K562 (cell line): ENCODE data around the gene RALY. TPM values are rescaled to one million over a fixed set of nuclear protein-coding genes. Genes with fewer than 3 reads are reported as not detected.

Source experiments
- CHD1 ChIP-seq: fragments of 200-600 bp; sonication (generic); IDR thresholded peaks from one replicate; pipeline ENCODE4 v1.6.1; 2012; ENCODE audit warnings: mild to moderate bottlenecking, moderate library complexity, low read length, inconsistent platforms
- DMBX1 ChIP-seq: fragments of 250-450 bp; sonication (Bioruptor Pico); IDR thresholded peaks from 2 replicates; pipeline ENCODE4 v1.8.0; 2022; ENCODE audit warnings: inconsistent platforms, mild to moderate bottlenecking, moderate library complexity, borderline replicate concordance
- DNMT1 ChIP-seq: fragments of 450-650 bp; IDR thresholded peaks from 2 replicates; pipeline ENCODE4 v1.6.1; 2016; ENCODE audit warnings: antibody characterized with exemption, mild to moderate bottlenecking
- FOXK1 ChIP-seq: sonication (generic); formaldehyde crosslinking; IDR thresholded peaks from 2 replicates; pipeline ENCODE4 v1.8.0; 2022; ENCODE audit warnings: missing genetic modification reagents, mild to moderate bottlenecking, borderline replicate concordance
- FOXM1 ChIP-seq, 2 experiments: fragments of 450-650 bp in 1 of 2; sonication (generic) in 1 of 2; formaldehyde crosslinking in 1 of 2; IDR thresholded peaks; 2 replicates each; pipeline versions ENCODE4 v1.6.1 to v1.9.0; 2017 to 2022; ENCODE audit warnings: low read depth in 2 of 2, mild to moderate bottlenecking in 2 of 2, missing genetic modification reagents in 1 of 2, moderate library complexity in 1 of 2
- LCOR ChIP-seq: sonication (generic); formaldehyde crosslinking; IDR thresholded peaks from 2 replicates; pipeline ENCODE4 v1.8.0; 2022; ENCODE audit warnings: mild to moderate bottlenecking, missing genetic modification reagents
- MAFK ChIP-seq: IDR thresholded peaks from 2 replicates; pipeline ENCODE4 v1.6.1; 2011; ENCODE audit warnings: low read length, improper control_type of control experiment
- MBD2 ChIP-seq: sonication (generic); IDR thresholded peaks from 2 replicates; pipeline ENCODE4 v1.6.1; 2016; ENCODE audit warnings: low read depth, borderline replicate concordance
- MCM7 ChIP-seq, 2 experiments: fragments of 450-650 bp; IDR thresholded peaks; 2 replicates each; pipeline ENCODE4 v1.6.1; 2016 to 2018
- MTA2 ChIP-seq: fragments of 450-650 bp; IDR thresholded peaks from 2 replicates; pipeline ENCODE4 v1.6.1; 2016; ENCODE audit warnings: low read depth
- POLR2A ChIP-seq: fragments of 450-650 bp; conservative IDR thresholded peaks from 2 replicates; pipeline ENCODE4 v1.6.1; 2016
- SMAD1 ChIP-seq: fragments of 150-350 bp; IDR thresholded peaks from 2 replicates; pipeline ENCODE4 v1.6.1; 2014; ENCODE audit warnings: low read length, low read depth; ENCODE audit not compliant: partially characterized antibody
- TAF15 ChIP-seq: fragments of 200-400 bp; formaldehyde crosslinking; IDR thresholded peaks from 2 replicates; pipeline ENCODE4 v1.6.1; 2017; ENCODE audit warnings: mild to moderate bottlenecking, low read depth, low read length, moderate library complexity
- TAF7 ChIP-seq: fragments of 450-650 bp; IDR thresholded peaks from 2 replicates; pipeline ENCODE4 v1.6.1; 2016; ENCODE audit warnings: missing genetic modification characterization, missing compliant biosample characterization
- TCF3 ChIP-seq: sonication (generic); formaldehyde crosslinking; IDR thresholded peaks from 2 replicates; pipeline ENCODE4 v1.4.0; 2020; ENCODE audit warnings: mild to moderate bottlenecking, missing genetic modification reagents
- TCF7L2 ChIP-seq: fragments of 150-350 bp; IDR thresholded peaks from 2 replicates; pipeline ENCODE4 v1.6.1; 2016; ENCODE audit warnings: low read depth, mild to moderate bottlenecking, low read length, moderate library complexity
- WHSC1 ChIP-seq: IDR thresholded peaks from one replicate; pipeline ENCODE4 v1.6.1; 2012; ENCODE audit warnings: low read length, control low read depth, inconsistent platforms
- XRCC5 ChIP-seq: fragments of 200-400 bp; formaldehyde crosslinking; IDR thresholded peaks from 2 replicates; pipeline ENCODE4 v1.6.1; 2017; ENCODE audit warnings: low read depth, mild to moderate bottlenecking, low read length
- ZNF57 ChIP-seq: fragments of 450-650 bp; formaldehyde crosslinking; IDR thresholded peaks from 2 replicates; pipeline ENCODE4 v1.4.0; 2020; ENCODE audit warnings: mild to moderate bottlenecking, moderate library complexity
- ZNF696 ChIP-seq: fragments of 250-450 bp; sonication (Bioruptor Pico); conservative IDR thresholded peaks from 2 replicates; pipeline ENCODE4 v1.4.0; 2020; ENCODE audit warnings: mild to moderate bottlenecking, moderate library complexity
- polyA plus RNA-seq, 8 experiments: library from polyadenylated mRNA; depleted of rRNA in 4 of 8; stranded (reverse) in 5 of 8; unstranded in 3 of 8; fragments of >200 nt; fragmentation: Nextera tagmentation in 2 of 8; fragmentation: Illumina TruSeq in 1 of 8; extraction: Ambion mirVana in 2 of 8; extraction: Trizol in 1 of 8; gene quantifications; 2 replicates each; pipeline versions ENCODE4 v1.2.1 to v1.2.3, GENCODE V29; 2011 to 2014; ENCODE audit warnings: inconsistent platforms in 1 of 8, missing spikeins in 1 of 8
- total RNA-seq, 7 experiments: library from RNA; depleted of rRNA in 6 of 7; stranded (reverse); fragments of >200 nt in 6 of 7; fragmentation: Illumina TruSeq in 2 of 7; extraction: Trizol in 2 of 7; gene quantifications; 2 replicates each; pipeline versions ENCODE4 v1.2.1 to v1.2.3, GENCODE V29; 2011 to 2021; ENCODE audit warnings: low replicate concordance in 1 of 7
- TF ChIP-seq, protein P1 (sequence below): fragments of 250-450 bp; sonication (Bioruptor Pico); IDR thresholded peaks from 2 replicates; pipeline ENCODE4 v1.8.0; 2021; ENCODE audit warnings: borderline replicate concordance, mild to moderate bottlenecking, moderate library complexity; ENCODE audit not compliant: poor library complexity, severe bottlenecking
- TF ChIP-seq, protein P2 (sequence below): fragments of 250-450 bp; sonication (Bioruptor Pico); IDR thresholded peaks from 2 replicates; pipeline ENCODE4 v1.8.0; 2022; ENCODE audit warnings: moderate library complexity, mild to moderate bottlenecking, inconsistent platforms
- TF ChIP-seq, protein P3 (sequence below): fragments of 250-450 bp; sonication (Bioruptor Pico); IDR thresholded peaks from 2 replicates; pipeline ENCODE4 v1.9.0; 2021; ENCODE audit warnings: mild to moderate bottlenecking
- TF ChIP-seq, protein P4 (sequence below): sonication (generic); formaldehyde crosslinking; IDR thresholded peaks from 2 replicates; pipeline ENCODE4 v1.8.0; 2022; ENCODE audit warnings: missing genetic modification reagents, mild to moderate bottlenecking, borderline replicate concordance
- TF ChIP-seq, protein P5 (sequence below), 2 experiments: fragments of 450-650 bp in 1 of 2; sonication (generic) in 1 of 2; formaldehyde crosslinking; conservative IDR thresholded peaks; 2 replicates each; pipeline versions ENCODE4 v1.4.0 to v1.8.1; 2020 to 2022; ENCODE audit warnings: mild to moderate bottlenecking in 1 of 2, missing genetic modification reagents in 1 of 2

The RALY gene
- total and polyA plus RNA-seq, 9 of the 15 experiments (the other 6 are each of a cell fraction or from before 2014, with no cell fraction given) = 0.80 to 207 (median 128) TPM

DNA sequence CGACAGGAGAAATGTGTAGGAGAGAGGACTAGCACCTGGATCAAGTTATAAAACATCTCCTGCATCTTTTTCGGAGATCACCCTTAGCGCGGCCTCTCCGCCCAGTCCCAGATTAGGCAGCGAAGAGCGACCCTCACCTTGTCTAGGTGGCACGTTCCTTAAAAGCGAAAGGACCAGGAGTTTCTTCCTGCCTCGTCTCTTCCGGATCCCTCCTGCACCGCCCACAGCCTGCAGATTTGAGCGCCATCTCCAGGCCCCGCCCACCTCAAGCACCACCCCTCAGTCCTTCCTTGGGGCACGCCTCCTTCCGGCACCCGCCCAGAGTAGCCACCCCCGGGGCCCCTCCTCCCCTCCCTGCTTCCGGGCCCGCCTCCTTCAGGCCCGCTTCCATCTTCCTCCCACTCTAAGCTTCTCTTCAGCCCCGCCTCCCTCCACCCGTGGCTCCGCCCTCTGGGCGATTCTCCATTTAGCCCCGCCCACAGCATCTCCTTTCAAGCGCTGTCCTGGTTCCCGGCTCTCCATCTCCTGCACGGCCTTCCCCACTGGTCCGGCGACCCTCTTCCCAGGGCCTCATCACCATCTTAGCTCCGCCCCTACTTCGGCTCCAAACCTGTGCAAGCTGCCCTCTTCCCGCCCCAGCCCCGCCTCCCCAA, 662 bp upstream of the RALY start (continued):
- TF ChIP-seq TCF3 (CRISPR knock-in tag) = no peak
- no peak for TF ChIP-seq CHD1
- TF ChIP-seq MAFK = no peak
- TF ChIP-seq TAF15 = no peak
- no peak for TF ChIP-seq LCOR (CRISPR knock-in tag)
- TF ChIP-seq FOXM1 (IDR thresholded peaks at IDR 0.05; ENCODE audit: low read depth) = no peak
- TF ChIP-seq FOXM1 (CRISPR knock-in tag; IDR thresholded peaks at IDR 0.05; ENCODE audit: low read depth) = 0 out of 2 replicates have a peak, but pooled peaks have one; percentile 45
- peak; percentile 93 for TF ChIP-seq POLR2A
- TF ChIP-seq, protein P1, sequence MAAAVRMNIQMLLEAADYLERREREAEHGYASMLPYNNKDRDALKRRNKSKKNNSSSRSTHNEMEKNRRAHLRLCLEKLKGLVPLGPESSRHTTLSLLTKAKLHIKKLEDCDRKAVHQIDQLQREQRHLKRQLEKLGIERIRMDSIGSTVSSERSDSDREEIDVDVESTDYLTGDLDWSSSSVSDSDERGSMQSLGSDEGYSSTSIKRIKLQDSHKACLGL = no peak
- TF ChIP-seq, protein P2, sequence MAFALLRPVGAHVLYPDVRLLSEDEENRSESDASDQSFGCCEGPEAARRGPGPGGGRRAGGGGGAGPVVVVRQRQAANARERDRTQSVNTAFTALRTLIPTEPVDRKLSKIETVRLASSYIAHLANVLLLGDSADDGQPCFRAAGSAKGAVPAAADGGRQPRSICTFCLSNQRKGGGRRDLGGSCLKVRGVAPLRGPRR (CRISPR knock-in tag) = no peak
- TF ChIP-seq DMBX1 (CRISPR knock-in tag) = 0 out of 2 replicates have a peak, but pooled peaks have one; percentile 37
- TF ChIP-seq WHSC1 = no peak
- TF ChIP-seq MBD2 = no peak
- TF ChIP-seq, protein P3, sequence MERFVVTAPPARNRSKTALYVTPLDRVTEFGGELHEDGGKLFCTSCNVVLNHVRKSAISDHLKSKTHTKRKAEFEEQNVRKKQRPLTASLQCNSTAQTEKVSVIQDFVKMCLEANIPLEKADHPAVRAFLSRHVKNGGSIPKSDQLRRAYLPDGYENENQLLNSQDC (CRISPR knock-in tag) = no peak
- TF ChIP-seq XRCC5 = no peak
- TF ChIP-seq ZNF696 (CRISPR knock-in tag) = no peak
- no peak for TF ChIP-seq FOXK1 (CRISPR knock-in tag)
- TF ChIP-seq, protein P4, sequence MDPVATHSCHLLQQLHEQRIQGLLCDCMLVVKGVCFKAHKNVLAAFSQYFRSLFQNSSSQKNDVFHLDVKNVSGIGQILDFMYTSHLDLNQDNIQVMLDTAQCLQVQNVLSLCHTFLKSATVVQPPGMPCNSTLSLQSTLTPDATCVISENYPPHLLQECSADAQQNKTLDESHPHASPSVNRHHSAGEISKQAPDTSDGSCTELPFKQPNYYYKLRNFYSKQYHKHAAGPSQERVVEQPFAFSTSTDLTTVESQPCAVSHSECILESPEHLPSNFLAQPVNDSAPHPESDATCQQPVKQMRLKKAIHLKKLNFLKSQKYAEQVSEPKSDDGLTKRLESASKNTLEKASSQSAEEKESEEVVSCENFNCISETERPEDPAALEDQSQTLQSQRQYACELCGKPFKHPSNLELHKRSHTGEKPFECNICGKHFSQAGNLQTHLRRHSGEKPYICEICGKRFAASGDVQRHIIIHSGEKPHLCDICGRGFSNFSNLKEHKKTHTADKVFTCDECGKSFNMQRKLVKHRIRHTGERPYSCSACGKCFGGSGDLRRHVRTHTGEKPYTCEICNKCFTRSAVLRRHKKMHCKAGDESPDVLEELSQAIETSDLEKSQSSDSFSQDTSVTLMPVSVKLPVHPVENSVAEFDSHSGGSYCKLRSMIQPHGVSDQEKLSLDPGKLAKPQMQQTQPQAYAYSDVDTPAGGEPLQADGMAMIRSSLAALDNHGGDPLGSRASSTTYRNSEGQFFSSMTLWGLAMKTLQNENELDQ = no peak
- TF ChIP-seq MTA2 = no peak
- TF ChIP-seq MCM7 (IDR thresholded peaks at IDR 0.05) = no peak
- no peak for TF ChIP-seq SMAD1
- no peak for TF ChIP-seq TCF7L2
- no peak for TF ChIP-seq ZNF57 (CRISPR knock-in tag)
- peak; percentile 31; the same call in 1 of the 2 replicates for TF ChIP-seq TAF7
- TF ChIP-seq DNMT1 = no peak
- TF ChIP-seq, protein P5, sequence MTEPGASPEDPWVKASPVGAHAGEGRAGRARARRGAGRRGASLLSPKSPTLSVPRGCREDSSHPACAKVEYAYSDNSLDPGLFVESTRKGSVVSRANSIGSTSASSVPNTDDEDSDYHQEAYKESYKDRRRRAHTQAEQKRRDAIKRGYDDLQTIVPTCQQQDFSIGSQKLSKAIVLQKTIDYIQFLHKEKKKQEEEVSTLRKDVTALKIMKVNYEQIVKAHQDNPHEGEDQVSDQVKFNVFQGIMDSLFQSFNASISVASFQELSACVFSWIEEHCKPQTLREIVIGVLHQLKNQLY (CRISPR knock-in tag; conservative IDR thresholded peaks at IDR 0.05) = no peak
